ENCODE measurements around the gene SLC43A1. TPM values are rescaled to one million over a fixed set of nuclear protein-coding genes. Genes with fewer than 3 reads are reported as not detected.

Gene SLC43A1
- total RNA-seq, 2 donors from 2014 or later = 8.7 to 19.0 TPM

- H3K4me3 ChIP-seq = no peak overlapping the region
- H3K27me3 ChIP-seq = peaks cover 34% of the 10 kb centered on the region
- intact Hi-C loops (cut with DNase I) = no loop called here
- DNase-seq = no peak
- H3K9me3 ChIP-seq = no peaks in the 10 kb centered on the region
- no peak overlapping the region for H3K27ac ChIP-seq
- no peak overlapping the region for H3K9ac ChIP-seq (ENCODE audit: low read depth in 2 of 2, low read length in 2 of 2)
- H3K36me3 ChIP-seq = no peaks in the 10 kb centered on the region
- H3K4me1 ChIP-seq = peaks cover 15% of the 10 kb centered on the region
- no peak for TF ChIP-seq CTCF (IDR thresholded peaks at IDR 0.05)
These were observed 52.9 kb downstream of the SLC43A1 start for GRCh38 chr11:57462597-57462996.

- no peak overlapping the region for H3K4me3 ChIP-seq
- no peak overlapping the region for H3K9ac ChIP-seq (ENCODE audit: low read depth in 2 of 2, low read length in 2 of 2)
- DNase-seq = no peak
- intact Hi-C loops (cut with DNase I) = no loop called here
- H3K36me3 ChIP-seq = no peaks in the 10 kb centered on the region
- H3K27ac ChIP-seq = no peak overlapping the region
- H3K4me1 ChIP-seq = peaks cover 15% of the 10 kb centered on the region
- no peaks in the 10 kb centered on the region for H3K9me3 ChIP-seq
- peaks cover 35% of the 10 kb centered on the region for H3K27me3 ChIP-seq
- TF ChIP-seq CTCF (IDR thresholded peaks at IDR 0.05) = no peak
These were observed 53.5 kb downstream of the SLC43A1 start for GRCh38 chr11:57461841-57462489.

GRCh38 chr11:57460758-57461749, 54.4 kb downstream of the SLC43A1 start:
- no peak for TF ChIP-seq CTCF (IDR thresholded peaks at IDR 0.05)
- Histone ChIP-seq H3K4me3 (peak overlapping the region; percentile 37), H3K4me1 (peaks cover 15% of the 10 kb centered on the region), H3K27me3 (peaks cover 35% of the 10 kb centered on the region), H3K27ac (no peak overlapping the region), H3K36me3 (no peaks in the 10 kb centered on the region), H3K9ac (ENCODE audit: low read depth in 2 of 2, low read length in 2 of 2) (peak overlapping the region in 1 of 2 donors; percentile 2), H3K9me3 (no peaks in the 10 kb centered on the region)
- intact Hi-C loops (cut with DNase I) = no loop called here
- DNase-seq = no peak

- Histone ChIP-seq H3K4me3 (peak within 1 kb of the TSS; percentile 38), H3K4me1 (peaks cover 15% of the 10 kb centered on the region), H3K36me3 (no peaks in the 10 kb centered on the region), H3K27me3 (peaks cover 35% of the 10 kb centered on the region), H3K27ac (no peak within 1 kb of the TSS), H3K9me3 (no peaks in the 10 kb centered on the region), H3K9ac (ENCODE audit: low read depth in 2 of 2, low read length in 2 of 2) (peak within 1 kb of the TSS in 1 of 2 donors; percentile 26)
- no peak for TF ChIP-seq CTCF (IDR thresholded peaks at IDR 0.05)
- peak; percentile 48 for DNase-seq
- intact Hi-C loops (cut with DNase I) = no loop called here
These were observed 55.3 kb downstream of the SLC43A1 start, which contains the start of gene RTN4RL2 for GRCh38 chr11:57460022-57460757. Gene RTN4RL2 (plus strand): TSS chr11:57460528. CDS start chr11:57460866, 338 bp downstream.
